Activated effector memory CD4-positive, alpha-beta T cell treated with anti-CD3 and anti-CD28 coated beads, Interleukin-2, amount 50 U/mL, for 16 hours (primary cell): ENCODE data around the gene MOSMO.
A peak's percentile ranks its signal among the peaks of the same experiment; 100 is the strongest.
"Not testable (repeated sequence)": the region's sequence is repeated elsewhere in the genome, so short reads cannot be mapped to it uniquely, and the experiment has no call there.

Source experiments
- DNase-seq: peaks from one replicate; pipeline ENCODE4 v3.0.0-alpha.2; 2020

MOSMO gene

GRCh38 chr16:22007509-22008214 lies at the start of gene MOSMO:
Gene MOSMO, plus strand, starts transcription at chr16:22008111. Its CDS starts 191 bp downstream, at chr16:22008302.
- peak; percentile 90 for DNase-seq

GRCh38 chr16:21959050-21959449 lies 48.9 kb upstream of the MOSMO start:
- no peak for DNase-seq

GRCh38 chr16:21962475-21962874 lies 45.4 kb upstream of the MOSMO start:
- no peak for DNase-seq

DNA sequence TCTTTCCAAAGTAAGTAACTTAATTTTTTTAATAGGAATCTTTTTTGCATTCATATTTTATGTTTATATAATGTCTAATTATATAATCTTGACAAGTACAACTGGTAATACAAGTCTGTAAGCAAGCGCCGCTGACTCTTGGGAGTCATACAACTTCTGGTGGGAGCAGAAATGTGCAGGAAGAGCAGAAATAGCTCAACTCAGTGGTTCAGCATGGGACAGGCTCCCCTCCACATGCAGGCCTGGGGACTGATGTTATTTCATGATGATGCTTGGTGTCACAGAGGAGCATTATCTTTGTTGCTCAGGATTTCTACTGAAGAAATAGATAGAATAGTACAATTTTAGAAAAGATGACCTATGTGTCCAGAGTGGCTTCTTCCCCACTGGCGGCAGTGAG lies 44.0 kb upstream of the MOSMO start:
- no peak for DNase-seq

DNA sequence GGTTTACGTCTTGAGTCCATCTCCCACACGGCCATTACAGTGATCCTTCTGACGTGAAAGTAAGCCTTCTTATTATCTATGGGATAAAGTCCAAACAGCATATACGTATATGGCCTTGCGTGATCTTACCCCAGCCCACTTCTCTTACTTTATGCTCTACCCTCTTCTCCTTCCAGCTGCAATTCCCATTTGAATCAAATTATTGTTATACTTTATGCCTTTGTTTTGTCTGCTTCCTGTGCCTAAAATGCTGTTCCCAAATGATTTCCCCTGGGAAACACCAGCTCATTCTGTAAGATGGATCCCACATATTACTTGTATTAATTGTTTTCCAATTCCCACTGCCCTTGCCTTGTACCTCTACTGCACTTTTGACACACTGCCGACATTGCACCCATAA lies 43.6 kb upstream of the MOSMO start:
- DNase-seq: no peak

DNA sequence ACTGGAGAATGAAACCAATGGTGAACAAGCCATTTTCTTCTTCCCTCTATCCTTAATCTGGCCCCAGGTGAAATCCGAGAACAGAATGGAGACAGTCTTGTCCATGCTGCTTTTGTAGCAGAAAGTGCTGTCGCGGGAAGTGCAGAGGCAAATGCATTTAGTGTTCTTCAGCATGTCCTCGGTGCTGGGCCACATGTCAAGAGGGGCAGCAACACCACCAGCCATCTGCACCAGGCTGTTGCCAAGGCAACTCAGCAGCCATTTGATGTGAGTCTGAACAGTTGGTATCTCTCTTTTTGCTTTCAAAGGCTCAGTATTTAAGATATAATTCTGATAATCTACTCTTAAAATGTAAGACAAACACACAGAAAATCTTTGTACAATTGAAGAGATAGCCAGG lies 36.1 kb upstream of the MOSMO start:
- DNase-seq: no peak

GRCh38 chr16:21973945-21974344 lies 34.0 kb upstream of the MOSMO start:
- DNase-seq: no peak

GRCh38 chr16:21980032-21980431 lies 27.9 kb upstream of the MOSMO start:
- no peak for DNase-seq

DNA sequence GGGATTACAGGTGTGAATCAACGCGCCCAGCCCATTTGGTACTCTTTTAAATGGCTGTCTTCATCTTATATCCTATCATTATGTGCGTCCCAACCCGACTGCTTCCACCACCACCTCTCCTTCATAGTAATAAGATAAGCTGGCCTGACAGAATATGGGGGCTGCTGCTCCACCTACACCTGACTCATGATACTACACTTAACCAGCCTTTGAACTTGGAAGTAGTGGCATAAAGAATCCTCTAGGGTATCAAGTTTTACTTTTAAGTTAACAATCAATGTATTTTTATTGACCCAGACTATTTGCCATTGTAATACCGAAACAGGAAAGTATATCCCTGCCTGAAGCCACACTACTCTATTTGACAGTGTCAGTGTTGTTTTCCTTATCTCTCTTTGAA lies 25.8 kb upstream of the MOSMO start:
- no peak for DNase-seq

DNA sequence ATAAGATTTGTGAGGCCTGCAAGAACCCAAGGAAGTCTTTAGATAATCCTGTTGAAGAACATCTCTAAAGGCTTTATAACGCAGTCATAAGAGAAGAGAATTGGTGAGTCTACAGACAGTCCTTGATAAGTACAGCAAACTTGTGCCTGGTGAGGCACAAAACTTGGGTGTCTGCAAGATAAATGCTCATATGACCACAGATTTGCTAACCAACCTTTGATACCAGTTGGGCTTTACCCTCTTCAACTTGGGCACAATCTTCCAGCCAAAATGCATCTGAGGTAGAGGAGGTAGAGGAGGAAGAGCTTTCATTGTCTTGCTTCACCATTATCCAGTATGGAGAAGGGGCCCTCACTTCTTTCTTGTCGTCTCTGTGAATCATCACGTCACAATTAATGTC lies 23.8 kb upstream of the MOSMO start:
- DNase-seq: no peak

GRCh38 chr16:21985524-21985923 lies 22.4 kb upstream of the MOSMO start:
- DNase-seq: no peak

DNA sequence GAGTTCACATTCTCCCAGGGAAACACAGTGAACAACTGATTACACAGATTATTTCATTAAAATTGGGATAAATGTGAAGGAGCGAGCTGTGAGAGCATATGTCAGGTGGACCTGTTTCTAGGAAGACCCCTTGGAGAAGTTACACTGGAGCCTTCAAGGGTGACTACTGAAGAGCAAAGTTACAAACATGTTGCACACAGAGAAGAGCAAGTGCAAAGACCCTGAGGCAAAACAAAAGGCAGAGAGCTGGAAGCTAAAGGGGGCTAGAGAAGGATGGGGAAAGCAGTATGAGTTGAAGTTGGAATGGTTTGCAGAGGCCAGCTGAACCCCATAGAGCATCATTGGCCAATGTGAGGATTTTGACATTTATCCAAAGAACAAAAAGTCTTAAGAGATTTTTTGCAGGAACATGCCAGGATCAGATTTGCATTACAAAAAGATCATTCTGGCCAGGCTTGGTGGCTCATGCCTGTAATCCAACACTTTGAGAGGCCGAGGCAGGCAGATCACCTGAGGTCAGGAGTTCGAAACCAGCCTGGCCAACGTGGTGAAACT lies 21.1 kb upstream of the MOSMO start:
- DNase-seq: no peak

GRCh38 chr16:21987498-21987897 lies 20.4 kb upstream of the MOSMO start:
- DNase-seq: no peak

DNA sequence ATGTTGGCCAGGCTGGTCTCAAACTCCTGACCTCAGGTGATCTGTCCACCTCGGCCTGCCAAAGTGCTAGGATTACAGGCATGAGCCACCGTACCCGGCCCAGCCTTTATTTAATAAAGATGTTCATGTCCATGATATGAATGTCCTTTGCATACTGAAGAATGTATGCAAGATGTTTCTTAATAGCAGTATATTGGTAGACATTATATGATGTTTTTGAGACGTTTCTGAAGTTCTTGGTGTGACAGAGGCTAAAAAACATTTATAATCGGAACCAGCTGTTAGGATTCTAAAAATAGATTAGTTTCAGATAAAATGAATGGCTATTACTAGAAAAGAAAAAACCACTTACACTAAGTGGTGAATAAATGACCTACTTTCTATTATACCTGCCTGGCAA lies 18.8 kb upstream of the MOSMO start:
- DNase-seq: no peak

- DNase-seq: no peak
Observed at GRCh38 chr16:21989751-21990150, 18.2 kb upstream of the MOSMO start.

GRCh38 chr16:21990381-21990944 lies 17.4 kb upstream of the MOSMO start:
- no peak for DNase-seq

- DNase-seq: no peak
Observed at GRCh38 chr16:21991621-21992020, 16.3 kb upstream of the MOSMO start.

DNA sequence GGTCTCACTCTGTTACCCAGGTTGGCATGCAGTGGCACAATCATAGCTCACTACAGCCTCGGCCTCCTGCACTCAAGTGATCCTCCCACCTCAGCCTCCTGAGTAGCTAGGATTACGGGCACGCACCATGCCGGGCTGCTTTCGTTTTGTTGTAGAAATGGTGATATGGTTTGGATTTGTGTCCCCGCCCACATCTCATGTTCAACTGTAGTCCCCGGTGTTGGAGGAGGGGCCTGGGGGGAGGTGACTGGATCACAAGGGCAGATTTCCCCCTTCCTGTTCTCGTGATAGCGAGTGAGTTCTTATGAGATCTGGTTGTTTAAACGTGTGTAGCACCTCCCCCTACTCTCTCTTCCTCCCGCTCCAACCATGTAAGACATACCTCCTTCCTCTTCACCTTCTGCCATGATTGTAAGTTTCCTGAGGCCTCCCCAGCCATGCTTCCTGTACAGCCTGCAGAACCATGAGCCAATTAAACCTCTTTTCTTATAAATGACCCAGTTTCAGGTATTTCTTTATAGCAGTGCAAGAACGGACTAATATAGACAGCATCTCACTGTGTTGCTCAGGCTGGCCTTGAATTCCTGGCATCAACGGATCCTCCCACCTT lies 12.9 kb upstream of the MOSMO start:
- no peak for DNase-seq

DNA sequence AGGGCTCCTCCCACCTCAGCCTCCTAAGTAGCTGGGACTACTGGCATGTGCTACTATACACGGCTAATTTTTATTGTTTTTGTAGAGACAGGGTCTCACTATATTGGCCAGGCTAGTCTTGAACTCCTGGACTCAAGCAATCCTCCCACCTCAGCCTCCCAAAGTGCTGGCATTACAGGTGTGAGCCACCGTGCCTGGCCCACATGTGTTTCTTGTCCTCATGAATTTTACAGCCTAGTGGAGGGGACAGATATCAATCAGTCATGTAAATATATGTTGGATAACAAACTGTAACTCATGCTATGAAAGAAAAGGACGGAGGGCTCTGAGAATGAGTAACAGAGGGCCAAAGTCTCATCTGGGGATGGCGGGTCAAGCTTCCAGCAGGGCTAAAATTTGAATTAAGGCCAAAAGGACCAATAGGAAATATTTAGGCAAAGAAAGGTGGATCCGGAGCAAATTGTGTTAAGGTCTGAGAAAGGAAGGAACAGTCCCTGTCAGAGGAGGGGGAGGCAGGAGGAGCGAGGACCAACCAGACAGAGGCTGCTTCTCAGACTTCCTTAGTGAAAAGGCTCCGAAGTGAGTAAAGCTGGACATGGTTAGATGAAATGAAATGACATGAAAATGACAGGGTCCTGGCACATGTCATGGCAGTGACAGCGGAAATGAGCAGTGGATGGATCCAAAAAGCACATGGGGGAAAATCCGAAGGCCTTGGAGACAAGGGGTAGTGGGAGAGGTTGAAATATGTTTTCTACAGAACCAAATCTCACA lies 10.8 kb upstream of the MOSMO start:
- no peak for DNase-seq

GRCh38 chr16:21997697-21998480 lies 10.0 kb upstream of the MOSMO start:
- no peak for DNase-seq

- DNase-seq: no peak
Observed at GRCh38 chr16:22001591-22001990, 6.3 kb upstream of the MOSMO start.

- DNase-seq: not testable (repeated sequence)
Observed at GRCh38 chr16:22002047-22002446, 5.9 kb upstream of the MOSMO start.

DNA sequence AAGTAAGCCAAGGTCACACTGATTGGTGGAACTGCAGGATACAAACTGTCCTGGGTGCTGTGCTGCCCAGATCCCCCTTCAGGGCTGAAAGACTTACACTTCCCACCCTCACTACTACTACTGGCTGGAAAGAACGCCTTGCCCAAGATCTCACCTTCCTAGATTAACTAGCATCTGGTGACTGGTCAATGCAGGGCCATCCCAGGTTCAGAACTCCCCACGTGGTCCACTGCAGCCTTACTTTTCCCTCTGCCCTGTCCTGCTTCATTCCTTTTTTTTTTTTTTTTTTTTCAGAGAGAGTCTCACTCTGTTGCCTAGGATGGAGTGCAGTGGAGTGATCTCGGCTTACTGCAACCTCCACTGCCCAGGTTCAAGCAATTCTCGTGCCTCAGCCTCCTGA lies 4.7 kb upstream of the MOSMO start:
- DNase-seq: no peak
